ENCODE measurements around the gene CCDC183. TPM values are rescaled to one million over a fixed set of nuclear protein-coding genes. Genes with fewer than 3 reads are reported as not detected.

Gene CCDC183
- total and polyA plus RNA-seq, 2 of the 4 experiments (the other 2 are of a cell fraction), result under 0.01 to 0.29 TPM

DNA sequence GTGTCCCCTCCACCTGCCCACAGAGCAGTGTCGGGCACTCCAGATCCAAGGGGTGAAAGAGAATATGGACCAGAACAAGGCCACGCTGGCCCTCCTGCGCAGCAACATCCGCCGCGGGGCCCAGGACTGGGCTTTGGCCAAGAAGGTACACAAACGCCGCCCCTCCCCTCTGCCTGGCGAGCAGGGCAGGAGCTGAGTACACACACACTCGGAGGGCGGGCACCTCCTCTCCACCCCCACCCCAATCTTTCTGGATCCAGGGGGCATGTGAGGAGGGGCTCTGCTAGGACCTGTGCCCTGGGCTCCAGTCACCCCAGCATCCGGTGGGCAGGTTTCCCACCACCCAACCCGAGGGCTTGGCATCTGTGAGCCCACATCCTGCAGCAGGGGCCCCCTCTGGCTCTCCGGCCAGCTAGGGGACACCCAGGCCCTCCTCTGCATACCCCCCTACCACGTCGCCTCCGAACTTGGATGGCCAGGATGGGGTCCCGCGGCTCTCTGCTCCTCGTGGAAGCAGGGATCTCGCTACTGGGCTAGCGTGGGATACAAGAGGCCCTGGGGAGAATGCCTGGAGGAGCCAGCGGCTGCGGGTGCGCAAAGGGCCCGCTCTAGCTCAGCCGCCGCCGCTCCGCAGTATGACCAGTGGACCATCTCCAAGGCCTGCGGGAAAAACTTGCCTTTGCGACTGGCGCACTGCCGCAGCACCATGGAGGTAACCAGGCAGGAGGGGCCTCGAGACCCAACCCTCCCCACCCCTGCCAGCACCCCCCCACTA lies 3.1 kb downstream of the CCDC183 start:
- Histone ChIP-seq H3K79me1 (ENCODE audit: low read depth in 1 of 2, low read length in 2 of 2) (no peaks in the 10 kb centered on the region), H3K4me2 (ENCODE audit: low read depth, low read length) (no peak overlapping the region; the same call in 1 of the 2 replicates), H3K4ac (ENCODE audit: low read depth, low read length) (no peak overlapping the region), H4K8ac (ENCODE audit: low read depth in 2 of 2, low read length in 2 of 2) (no peak overlapping the region), H3K4me1 (ENCODE audit: control insufficient read depth, insufficient read depth, low read length) (peaks cover 10% of the 10 kb centered on the region), H2AK5ac (ENCODE audit: low read depth, low read length) (no peak overlapping the region), H3K27ac (ENCODE audit: insufficient read depth, low read length) (no peak overlapping the region), H2BK20ac (ENCODE audit: low read depth, low read length) (no peak overlapping the region), H3K9me1 (ENCODE audit: insufficient read depth, low read length) (no peaks in the 10 kb centered on the region), H2AFZ (replicated peaks; ENCODE audit: low read length, poor library complexity) (peak overlapping the region; percentile 32), H3K4me3 (ENCODE audit: insufficient read depth, low read depth, low read length) (no peak overlapping the region), H3K18ac (ENCODE audit: low read depth, low read length) (no peak overlapping the region), H2BK15ac (ENCODE audit: low read depth, low read length) (no peak overlapping the region), H3K27me3 (ENCODE audit: control insufficient read depth, insufficient read depth, low read length) (peaks cover 37% of the 10 kb centered on the region), H3K9me3 (ENCODE audit: control insufficient read depth, insufficient read depth, low read length) (no peaks in the 10 kb centered on the region), H3K9ac (ENCODE audit: low read depth, low read length) (no peak overlapping the region), H3K14ac (replicated peaks; ENCODE audit: low read depth, low read length) (no peak overlapping the region), H3K56ac (ENCODE audit: extremely low read depth, insufficient read depth, low read length) (no peak overlapping the region), H2BK5ac (ENCODE audit: low read depth, low read length, poor library complexity, severe bottlenecking) (no peak overlapping the region), H3K23ac (ENCODE audit: low read depth, low read length) (no peak overlapping the region), H4K91ac (ENCODE audit: insufficient read depth, low read depth, low read length) (no peak overlapping the region), H3K36me3 (ENCODE audit: control insufficient read depth, insufficient read depth, low read length) (no peaks in the 10 kb centered on the region), H2AK9ac (replicated peaks; ENCODE audit: low read depth, low read length, poor library complexity) (peak overlapping the region; percentile 28), H2BK120ac (ENCODE audit: low read depth, low read length) (no peak overlapping the region), H4K5ac (ENCODE audit: low read depth, low read length) (no peak overlapping the region), H4K20me1 (ENCODE audit: insufficient read depth, low read length) (peaks cover 8% of the 10 kb centered on the region)
- CTCF ChIA-PET, result no interaction called here
- WGBS, 2 experiments (ENCODE audit: extremely low coverage in 2 of 2, insufficient read length in 1 of 2), result 21% methylated on average over 5 of the region's 35 CpGs; no CpG with 5 or more reads in 1 of the 2 experiments
- TF ChIP-seq RAD21 (IDR thresholded peaks at IDR 0.05; ENCODE audit: low read length) (no peak), POLR2A (IDR thresholded peaks at IDR 0.05; ENCODE audit: low read depth, low read length) (no peak), NFE2L2 (IDR thresholded peaks at IDR 0.05; ENCODE audit: low read depth, low read length) (no peak), CTCF (conservative IDR thresholded peaks at IDR 0.05; ENCODE audit: low read depth, low read length) (no peak)
- in situ Hi-C loops (cut with MboI; ENCODE audit: low sequenced_read_pairs) (no loop called here), intact Hi-C loops (cut with micrococcal nuclease) (no loop called here), dilution Hi-C loops (cut with HindIII; ENCODE audit: low sequenced_read_pairs, unreplicated experiment) (no loop called here)
- BruUV-seq (replicated peaks), result no TSS peak
- POLR2A ChIA-PET (ENCODE audit: unreplicated experiment), result no interaction called here
- ATAC-seq (ENCODE audit: low read depth) (peak; percentile 3; the same call in 1 of the 2 replicates), DNase-seq (no peak)
